RWPE2 (cell line): ENCODE data around the gene KCNMA1.

ENCODE experiments used
- ATAC-seq: fragments of 200-7000 bp; cut with Tn5 transposase; 3 replicates; pipeline ENCODE4 v1.9.1; 2021; ENCODE audit warnings: low read depth
- DNase-seq: peaks from one replicate; pipeline ENCODE4 v3.0.0-alpha.2; 2020; ENCODE audit warnings: low spot score
- H3K27ac ChIP-seq: fragments of 450-650 bp; 2 replicates; pipeline ENCODE4 v1.5.1; 2017; ENCODE audit warnings: mild to moderate bottlenecking; ENCODE audit not compliant: poor library complexity, severe bottlenecking
- H3K27me3 ChIP-seq: fragments of 250-450 bp; sonication (Bioruptor Pico); 2 replicates; pipeline ENCODE4 v1.5.1; 2021; ENCODE audit warnings: mild to moderate bottlenecking, moderate library complexity; ENCODE audit not compliant: insufficient read depth, poor library complexity, severe bottlenecking
- H3K36me3 ChIP-seq: fragments of 250-450 bp; sonication (Bioruptor Pico); 2 replicates; pipeline ENCODE4 v1.5.1; 2020; ENCODE audit warnings: low read depth, mild to moderate bottlenecking, moderate library complexity
- H3K4me1 ChIP-seq: fragments of 250-450 bp; sonication (Bioruptor Pico); 2 replicates; pipeline ENCODE4 v1.5.1; 2021; ENCODE audit warnings: mild to moderate bottlenecking, moderate library complexity; ENCODE audit not compliant: insufficient read depth, poor library complexity, severe bottlenecking
- H3K4me3 ChIP-seq: fragments of 250-450 bp; sonication (Bioruptor Pico); 2 replicates; pipeline ENCODE4 v1.5.1; 2021; ENCODE audit warnings: mild to moderate bottlenecking, moderate library complexity; ENCODE audit not compliant: severe bottlenecking
- H3K9me3 ChIP-seq: fragments of 250-450 bp; sonication (Bioruptor Pico); 2 replicates; pipeline ENCODE4 v1.5.1; 2021; ENCODE audit warnings: mild to moderate bottlenecking, moderate library complexity; ENCODE audit not compliant: severe bottlenecking
- TF ChIP-seq, protein P1 (sequence below): fragments of 450-650 bp; IDR thresholded peaks from one replicate; pipeline ENCODE4 v1.5.1; 2017; ENCODE audit warnings: mild to moderate bottlenecking, moderate library complexity; ENCODE audit not compliant: poor library complexity, severe bottlenecking

KCNMA1 gene

DNA sequence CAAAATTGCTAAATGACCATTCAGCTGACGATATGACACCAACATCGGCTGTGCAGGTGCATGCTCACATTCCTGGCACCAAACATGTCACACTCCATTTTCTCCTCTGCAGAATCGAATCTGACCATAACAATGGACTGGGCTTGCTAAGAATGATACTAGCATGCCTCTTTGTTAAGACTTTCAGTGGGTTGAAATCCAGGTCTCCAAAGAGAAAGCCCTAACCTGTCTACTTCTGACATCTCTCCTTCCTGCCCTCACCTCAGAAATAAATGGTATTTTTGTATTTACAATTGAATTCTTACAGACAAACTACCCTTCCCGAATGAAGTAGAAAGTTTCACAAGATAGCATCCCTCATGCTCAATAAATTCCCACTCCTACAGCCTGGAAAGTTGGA lies 373.9 kb downstream of the KCNMA1 start:
- H3K36me3 ChIP-seq = no peaks in the 10 kb centered on the region
- no peak overlapping the region for H3K4me3 ChIP-seq
- H3K27me3 ChIP-seq = no peaks in the 10 kb centered on the region
- H3K4me1 ChIP-seq = no peaks in the 10 kb centered on the region
- H3K27ac ChIP-seq = no peak overlapping the region
- TF ChIP-seq, protein P1, sequence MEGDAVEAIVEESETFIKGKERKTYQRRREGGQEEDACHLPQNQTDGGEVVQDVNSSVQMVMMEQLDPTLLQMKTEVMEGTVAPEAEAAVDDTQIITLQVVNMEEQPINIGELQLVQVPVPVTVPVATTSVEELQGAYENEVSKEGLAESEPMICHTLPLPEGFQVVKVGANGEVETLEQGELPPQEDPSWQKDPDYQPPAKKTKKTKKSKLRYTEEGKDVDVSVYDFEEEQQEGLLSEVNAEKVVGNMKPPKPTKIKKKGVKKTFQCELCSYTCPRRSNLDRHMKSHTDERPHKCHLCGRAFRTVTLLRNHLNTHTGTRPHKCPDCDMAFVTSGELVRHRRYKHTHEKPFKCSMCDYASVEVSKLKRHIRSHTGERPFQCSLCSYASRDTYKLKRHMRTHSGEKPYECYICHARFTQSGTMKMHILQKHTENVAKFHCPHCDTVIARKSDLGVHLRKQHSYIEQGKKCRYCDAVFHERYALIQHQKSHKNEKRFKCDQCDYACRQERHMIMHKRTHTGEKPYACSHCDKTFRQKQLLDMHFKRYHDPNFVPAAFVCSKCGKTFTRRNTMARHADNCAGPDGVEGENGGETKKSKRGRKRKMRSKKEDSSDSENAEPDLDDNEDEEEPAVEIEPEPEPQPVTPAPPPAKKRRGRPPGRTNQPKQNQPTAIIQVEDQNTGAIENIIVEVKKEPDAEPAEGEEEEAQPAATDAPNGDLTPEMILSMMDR = no peak
- ATAC-seq (no peak), DNase-seq (no peak)
- no peaks in the 10 kb centered on the region for H3K9me3 ChIP-seq

DNA sequence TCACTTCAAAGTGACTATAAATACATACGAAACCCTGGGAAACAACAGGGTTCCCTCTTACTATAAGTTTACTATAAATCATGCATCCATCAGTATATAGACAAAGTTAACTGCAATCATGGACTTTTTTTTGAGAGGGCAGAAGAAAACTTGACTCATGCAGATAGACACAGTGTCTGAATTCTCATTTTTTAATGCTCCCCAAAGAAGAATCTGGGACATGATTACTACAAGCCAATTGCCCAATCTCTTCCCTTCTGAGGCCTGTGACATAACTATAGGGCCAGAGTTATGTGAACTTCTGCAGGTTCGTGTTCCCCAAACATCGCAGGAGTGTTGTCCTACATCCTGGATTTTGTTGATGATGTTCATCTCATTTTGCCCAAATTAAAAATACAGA lies 376.5 kb downstream of the KCNMA1 start:
- H3K36me3 ChIP-seq = no peaks in the 10 kb centered on the region
- no peak overlapping the region for H3K27ac ChIP-seq
- TF ChIP-seq, protein P1 = no peak
- H3K27me3 ChIP-seq = no peaks in the 10 kb centered on the region
- H3K4me3 ChIP-seq = no peak overlapping the region
- no peaks in the 10 kb centered on the region for H3K9me3 ChIP-seq
- ATAC-seq (no peak), DNase-seq (no peak)
- H3K4me1 ChIP-seq = no peaks in the 10 kb centered on the region

DNA sequence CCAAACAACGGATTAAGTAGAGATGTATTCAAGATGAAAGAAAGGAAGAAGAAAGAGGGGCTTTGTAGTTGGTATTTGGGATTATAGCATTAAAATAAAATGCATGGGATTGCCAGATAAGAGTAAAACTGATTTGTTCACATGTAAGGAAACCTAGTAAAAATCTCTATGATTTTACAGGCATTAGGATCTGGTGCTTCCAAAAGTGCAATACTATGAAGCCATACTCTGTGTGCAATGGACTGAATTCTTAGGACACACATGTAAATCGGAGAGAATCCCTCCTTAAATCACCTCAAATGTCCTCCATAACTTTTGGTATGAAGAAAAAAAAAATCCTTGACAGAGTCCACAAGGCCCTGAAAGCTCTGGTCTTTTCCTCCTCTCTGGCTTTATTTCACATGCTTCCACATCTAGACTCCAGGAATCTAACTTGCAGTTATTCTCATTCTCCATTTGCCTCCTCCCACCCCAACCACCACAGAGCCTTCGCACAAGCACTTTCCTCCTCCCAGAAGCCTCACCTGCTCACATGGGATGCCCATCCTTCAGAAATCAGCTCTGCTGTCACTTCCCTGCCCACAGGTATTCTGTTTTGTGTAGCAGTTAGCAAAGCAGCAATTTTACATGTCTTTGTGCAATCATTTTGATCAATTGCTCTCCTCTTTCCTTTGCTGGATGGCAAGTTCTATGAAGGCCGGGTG lies 378.3 kb downstream of the KCNMA1 start:
- Histone ChIP-seq H3K36me3 (no peaks in the 10 kb centered on the region), H3K9me3 (no peaks in the 10 kb centered on the region), H3K4me1 (peaks cover 3% of the 10 kb centered on the region), H3K27ac (no peak overlapping the region), H3K27me3 (no peaks in the 10 kb centered on the region), H3K4me3 (no peak overlapping the region)
- DNase-seq = no peak
- TF ChIP-seq, protein P1 = no peak
- ATAC-seq = no peak

- Histone ChIP-seq H3K27me3 (no peaks in the 10 kb centered on the region), H3K4me3 (no peak overlapping the region), H3K27ac (no peak overlapping the region), H3K36me3 (no peaks in the 10 kb centered on the region), H3K9me3 (no peaks in the 10 kb centered on the region), H3K4me1 (peaks cover 3% of the 10 kb centered on the region)
- TF ChIP-seq, protein P1 = no peak
- ATAC-seq (no peak), DNase-seq (no peak)
Measured at GRCh38 chr10:77256346-77256745, 381.3 kb downstream of the KCNMA1 start.

- no peaks in the 10 kb centered on the region for H3K27me3 ChIP-seq
- no peaks in the 10 kb centered on the region for H3K36me3 ChIP-seq
- DNase-seq (no peak), ATAC-seq (no peak)
- H3K27ac ChIP-seq = no peak overlapping the region
- peaks cover 3% of the 10 kb centered on the region for H3K4me1 ChIP-seq
- H3K9me3 ChIP-seq = no peaks in the 10 kb centered on the region
- no peak overlapping the region for H3K4me3 ChIP-seq
- TF ChIP-seq, protein P1 = no peak
Measured at GRCh38 chr10:77253556-77254064, 384.0 kb downstream of the KCNMA1 start.
